Hematopoietic multipotent progenitor cell treated with erythropoietin and hydrocortisone succinate and interleukin-3 and kit ligand, for 17 days (in vitro differentiated cells): ENCODE measurements around the gene ALDH1B1.
"Not testable (repeated sequence)": the region's sequence is repeated elsewhere in the genome, so short reads cannot be mapped to it uniquely, and the experiment has no call there.

Experiments
- DNase-seq: peaks from one replicate; pipeline ENCODE4 v3.0.0-alpha.2; 2015; ENCODE audit warnings: low spot score

The ALDH1B1 gene

GRCh38 chr9:38361473-38361850, 31.0 kb upstream of the ALDH1B1 start:
- DNase-seq, result no peak

DNA sequence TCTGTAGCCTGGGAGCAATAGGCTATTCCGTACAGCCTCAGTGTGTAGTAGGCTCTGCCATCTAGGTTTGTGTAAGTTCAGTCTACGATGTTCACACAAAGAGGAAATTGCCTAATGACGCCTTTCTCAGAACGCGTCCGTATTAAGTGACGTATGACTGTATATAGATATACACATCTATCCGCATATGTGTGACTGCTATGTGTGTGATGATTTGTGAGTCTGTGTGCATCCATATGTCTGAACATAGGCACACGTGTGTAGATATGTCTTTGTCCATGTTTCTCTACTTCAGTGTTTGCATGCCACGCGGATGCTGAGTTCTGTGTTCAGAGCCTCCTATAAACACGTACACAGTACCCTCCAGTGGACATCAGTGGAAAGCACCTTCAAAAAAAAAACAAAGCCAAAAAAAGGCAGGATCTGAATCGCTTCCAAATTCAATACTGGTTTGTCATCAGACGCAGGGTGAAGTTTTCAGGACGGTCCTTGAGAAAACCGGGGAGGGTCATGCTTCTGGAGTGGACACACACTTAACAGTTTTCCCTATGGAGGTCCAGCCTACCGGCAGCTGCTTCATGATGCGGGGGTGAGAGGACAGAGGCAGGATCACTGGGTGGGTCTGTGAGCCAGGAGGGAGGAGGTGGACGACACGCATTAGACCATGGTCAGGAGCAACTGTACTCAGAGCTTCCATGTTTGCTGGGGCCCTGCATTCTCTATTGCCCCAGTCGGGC, 29.5 kb upstream of the ALDH1B1 start:
- DNase-seq, result peak; percentile 7

- no peak for DNase-seq
Measured at GRCh38 chr9:38363589-38363925, 28.9 kb upstream of the ALDH1B1 start.

DNA sequence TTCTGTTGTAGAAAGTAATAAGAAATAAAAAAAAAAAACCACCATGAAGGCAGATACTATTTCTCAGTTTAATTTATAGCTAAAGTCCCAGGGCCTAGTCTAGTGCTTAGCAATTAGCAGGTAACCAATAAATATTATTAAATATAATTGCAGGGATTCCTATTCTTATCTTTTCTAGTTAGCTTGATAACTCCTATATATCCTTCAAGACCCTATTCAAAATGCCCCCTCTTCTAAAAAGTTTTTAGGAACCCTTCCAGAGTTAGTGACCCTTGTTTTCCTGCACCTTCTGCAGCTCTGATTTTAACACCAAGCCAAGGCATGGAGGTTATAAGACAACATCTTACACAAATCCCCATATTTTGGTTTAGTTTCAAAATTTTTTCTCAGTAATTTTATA, 24.6 kb upstream of the ALDH1B1 start:
- DNase-seq, result no peak

DNA sequence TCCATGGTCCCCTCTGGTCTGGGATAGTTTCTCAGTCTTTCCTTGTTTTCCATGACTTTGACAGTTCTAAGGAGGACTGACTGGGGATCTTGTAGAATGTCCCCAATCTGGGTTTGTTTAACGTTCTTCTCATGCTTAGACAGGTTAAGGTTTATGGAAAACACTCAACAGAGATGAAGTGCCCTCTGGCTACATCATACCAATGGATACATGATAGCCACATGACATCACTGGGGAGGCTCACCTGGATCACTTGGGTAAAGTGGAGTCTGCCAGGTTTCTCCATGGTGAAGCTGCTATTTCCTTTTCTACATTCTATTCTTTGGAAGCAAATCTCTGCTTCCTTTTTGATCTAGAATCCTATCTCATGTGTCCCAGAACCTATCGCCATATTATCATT, 23.8 kb upstream of the ALDH1B1 start:
- DNase-seq, result no peak

- DNase-seq, result no peak
Measured at GRCh38 chr9:38370176-38370575, 22.3 kb upstream of the ALDH1B1 start.

- DNase-seq, result no peak
Measured at GRCh38 chr9:38371495-38371894, 21.0 kb upstream of the ALDH1B1 start.

- no peak for DNase-seq
Measured at GRCh38 chr9:38372762-38373619, 19.5 kb upstream of the ALDH1B1 start.

DNA sequence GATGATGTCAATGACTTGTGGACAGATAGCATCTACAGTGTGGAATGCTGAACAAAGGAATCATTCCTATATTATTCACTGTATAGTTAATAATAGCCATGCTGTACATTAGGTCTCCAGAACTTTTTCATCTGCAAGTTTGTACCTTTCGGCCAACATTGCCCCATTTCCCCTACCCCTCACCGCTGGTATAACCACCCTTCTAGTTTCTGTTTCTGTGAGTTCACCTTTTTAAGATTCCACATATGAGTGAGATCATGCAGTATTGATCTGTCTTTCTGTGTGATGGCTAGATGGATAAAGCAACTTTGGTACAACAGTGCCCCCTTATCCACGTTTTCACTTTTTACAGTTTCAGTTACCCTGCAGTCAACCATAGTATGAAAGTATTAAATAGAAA, 18.8 kb upstream of the ALDH1B1 start:
- DNase-seq, result no peak

- DNase-seq, result no peak
Measured at GRCh38 chr9:38374847-38375571, 17.5 kb upstream of the ALDH1B1 start.

GRCh38 chr9:38375572-38375963, 16.9 kb upstream of the ALDH1B1 start:
- no peak for DNase-seq

GRCh38 chr9:38376021-38376670, 16.4 kb upstream of the ALDH1B1 start:
- no peak for DNase-seq

DNA sequence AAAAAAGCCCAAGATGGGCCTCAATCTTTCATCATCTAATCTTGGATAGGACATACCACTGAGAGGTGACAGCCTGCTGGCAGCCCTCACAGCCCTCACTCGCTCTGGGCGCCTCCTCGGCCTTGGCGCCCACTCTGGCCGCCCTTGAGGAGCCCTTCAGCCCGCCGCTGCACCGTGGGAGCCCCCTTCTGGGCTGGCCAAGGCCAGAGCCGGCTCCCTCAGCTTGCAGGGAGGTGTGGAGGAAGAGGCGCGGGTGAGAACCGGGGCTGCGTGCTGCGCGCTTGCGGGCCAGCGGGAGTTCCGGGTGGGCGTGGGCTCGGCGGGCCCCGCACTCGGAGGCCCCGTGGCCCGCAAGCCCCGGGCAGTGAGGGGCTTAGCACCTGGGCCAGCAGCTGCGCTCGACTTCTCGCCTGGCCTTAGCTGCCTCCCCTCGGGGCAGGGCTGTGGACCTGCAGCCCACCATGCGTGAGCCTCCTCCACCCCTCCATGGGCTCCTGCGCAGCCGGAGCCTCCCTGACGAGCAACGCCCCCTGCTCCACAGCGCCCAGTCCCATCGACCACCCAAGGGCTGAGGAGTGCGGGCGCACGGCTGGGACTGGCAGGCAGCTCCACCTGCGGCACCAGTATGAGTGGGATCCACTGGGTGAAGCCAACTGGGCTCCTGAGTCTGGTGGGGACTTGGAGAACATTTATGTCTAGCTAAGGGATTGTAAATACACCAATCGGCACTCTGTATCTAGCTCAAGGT, 15.0 kb upstream of the ALDH1B1 start:
- DNase-seq, result not testable (repeated sequence)

DNA sequence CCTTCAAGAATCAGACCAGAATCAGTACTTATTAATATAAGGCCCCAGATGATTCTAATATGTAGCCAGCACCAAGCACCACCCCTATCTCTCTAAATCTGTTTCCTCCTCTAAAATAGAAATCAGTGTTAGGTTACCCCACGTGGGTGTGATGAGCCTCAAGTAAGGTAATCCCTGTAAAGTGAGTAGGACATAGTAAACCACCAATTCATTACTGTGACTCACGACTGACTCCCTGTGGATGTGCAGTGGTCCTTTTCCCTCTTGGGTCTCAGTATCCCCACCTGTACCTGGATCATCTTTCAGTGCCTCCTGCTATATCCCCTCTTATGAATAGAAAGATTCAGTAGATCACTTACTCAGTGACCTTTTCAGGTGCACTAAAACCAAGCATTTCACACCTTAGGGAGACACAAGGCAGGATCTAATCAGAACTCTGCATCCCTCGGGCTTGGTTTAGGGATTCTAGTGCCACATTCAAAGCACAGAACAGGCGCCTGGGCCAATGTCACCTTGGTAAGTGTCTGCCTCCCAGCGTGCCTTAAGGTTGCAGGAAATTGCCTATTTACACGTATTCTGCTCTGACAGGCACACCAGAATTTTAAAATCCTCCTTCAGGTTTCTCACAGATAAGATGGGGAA, 12.2 kb upstream of the ALDH1B1 start:
- DNase-seq, result no peak

DNA sequence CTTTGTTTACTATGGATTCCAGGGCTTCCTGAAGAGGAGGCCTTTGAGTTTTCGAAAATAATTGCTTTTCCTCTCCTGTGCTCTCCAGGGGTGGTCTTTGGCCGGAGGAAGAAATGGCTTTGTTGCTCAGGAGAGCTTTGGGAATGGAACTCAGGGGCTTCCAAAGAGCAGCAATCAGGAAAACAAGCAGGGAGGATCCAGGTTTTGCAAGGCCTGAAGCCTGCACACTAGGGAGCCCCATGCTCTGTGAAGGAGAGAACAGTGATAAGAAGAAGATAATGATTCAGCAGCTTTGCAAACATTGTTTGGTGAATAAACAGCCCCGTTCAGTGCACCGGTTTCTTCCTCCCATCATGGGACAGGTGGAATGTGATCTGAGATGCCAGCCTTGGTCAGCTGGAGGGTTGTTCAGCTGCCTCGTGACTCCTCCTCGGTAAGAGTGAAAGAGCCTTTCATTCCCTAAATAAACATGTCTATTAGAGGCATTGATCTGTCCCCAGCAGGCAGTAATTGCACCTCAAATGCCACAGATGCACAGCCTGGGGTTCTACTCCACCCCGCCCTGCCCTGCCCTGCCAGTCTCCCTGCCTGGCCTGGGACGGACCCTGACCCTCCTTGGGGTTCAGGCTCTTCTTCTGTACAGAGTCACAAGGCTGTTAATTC, 11.5 kb upstream of the ALDH1B1 start:
- DNase-seq, result no peak

DNA sequence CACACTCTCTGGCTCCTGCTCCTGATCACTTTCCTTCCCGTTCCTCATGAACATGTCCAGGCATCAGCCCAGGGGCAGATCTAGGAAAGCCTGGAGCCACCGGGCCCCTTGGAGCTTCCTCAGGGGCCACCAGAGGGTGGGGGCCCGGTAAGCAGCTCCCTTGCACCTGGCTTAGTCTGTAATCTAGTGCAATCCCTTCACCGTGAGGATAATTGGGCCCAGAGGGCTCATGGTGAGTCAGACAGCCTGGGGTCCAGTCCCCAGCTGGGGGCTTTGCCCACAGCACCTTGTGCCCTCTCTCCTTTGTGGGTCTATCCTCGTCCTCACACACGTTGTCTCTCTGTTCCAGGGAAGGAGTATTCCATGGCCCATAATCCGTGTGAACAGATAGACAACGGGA, 10.4 kb upstream of the ALDH1B1 start:
- no peak for DNase-seq

DNA sequence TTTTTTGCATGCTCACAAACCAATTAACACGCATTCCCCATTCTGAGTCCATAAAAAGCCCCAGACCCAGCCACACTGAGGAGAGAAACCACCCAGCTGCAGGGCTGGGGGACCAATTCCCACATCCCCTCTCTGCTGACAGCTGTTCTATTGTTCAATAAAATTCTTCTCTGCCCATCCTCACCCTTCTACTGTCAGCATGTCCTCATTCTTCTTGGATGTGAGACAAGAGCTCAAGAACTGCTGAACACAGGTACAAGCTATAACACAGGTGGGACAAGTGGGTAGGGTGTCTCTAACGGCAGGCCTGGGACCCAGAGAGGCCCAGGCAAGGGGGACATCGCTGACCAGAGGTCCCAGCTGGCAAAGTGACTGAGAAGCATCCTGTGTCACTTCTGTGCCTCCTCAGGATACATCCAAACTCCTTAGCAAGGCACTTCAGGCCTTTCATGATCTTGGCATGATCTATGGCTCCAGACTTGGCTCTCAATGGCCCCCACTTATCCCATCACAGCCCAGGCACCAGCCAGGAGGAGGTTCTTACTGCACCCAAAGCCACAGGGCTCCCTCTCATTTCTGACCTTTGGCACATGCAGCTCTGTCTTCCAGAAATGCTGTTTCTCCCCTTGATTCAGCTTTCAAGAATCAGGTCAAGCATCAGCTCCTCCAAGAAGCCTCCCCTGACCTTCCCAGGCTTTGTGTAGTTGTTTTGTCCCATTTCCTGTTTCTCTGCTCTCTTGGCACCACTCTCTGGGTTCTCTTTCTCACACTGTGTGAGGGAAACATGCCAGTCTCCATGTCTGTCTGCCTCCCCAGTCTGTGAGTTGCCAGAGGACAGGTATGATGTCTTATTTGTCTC, 7.3 kb upstream of the ALDH1B1 start:
- no peak for DNase-seq

DNA sequence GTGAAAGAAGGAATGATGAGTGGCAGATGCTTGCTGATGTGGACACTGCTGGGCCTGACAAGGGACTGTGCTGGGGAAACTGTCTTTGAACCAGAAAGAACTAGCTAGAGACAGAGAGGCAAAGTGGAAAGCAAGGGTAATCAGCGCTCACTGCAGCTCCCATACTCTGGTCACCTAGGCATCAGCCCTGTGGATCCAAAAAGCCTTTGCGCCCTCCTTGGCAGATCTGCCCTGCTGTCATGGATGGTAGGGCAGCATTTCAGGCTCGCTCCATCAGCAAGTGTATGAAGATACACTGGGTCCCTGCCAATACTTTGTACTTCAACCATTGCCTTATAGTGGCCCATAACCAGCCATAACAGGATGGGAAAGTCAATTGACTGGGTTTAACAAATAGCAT, 6.6 kb upstream of the ALDH1B1 start:
- no peak for DNase-seq

DNA sequence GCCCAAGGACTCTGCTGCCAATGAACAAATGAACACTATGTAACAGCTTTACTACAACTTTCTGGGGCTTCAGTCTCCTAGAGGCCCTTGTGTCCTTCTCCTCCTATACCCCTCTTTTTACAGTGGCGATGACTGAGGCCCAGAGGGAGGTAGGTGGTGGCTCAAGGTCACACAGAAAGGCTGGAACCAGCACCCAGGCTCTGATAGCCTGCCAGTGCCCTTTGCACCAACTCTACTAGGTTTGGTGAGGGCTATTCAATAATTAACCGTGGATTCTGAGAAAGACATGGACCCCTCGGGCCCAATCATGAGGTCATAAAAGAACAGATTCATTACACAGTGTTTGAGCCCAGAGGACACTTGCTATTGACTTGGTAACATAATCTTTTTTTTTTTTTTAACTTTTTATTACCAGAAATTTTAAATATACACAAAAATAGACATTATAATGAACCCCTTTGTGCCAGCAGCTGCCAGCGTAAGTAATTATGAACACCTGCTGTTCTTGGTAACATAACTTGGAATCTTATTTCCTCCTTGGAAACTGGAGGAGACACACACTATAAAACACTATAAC, 6.1 kb upstream of the ALDH1B1 start:
- DNase-seq, result no peak
